Right lung (tissue), 5 donors: ENCODE results near the gene MYOF. TPM values are rescaled to one million over a fixed set of nuclear protein-coding genes. Genes with fewer than 3 reads are reported as not detected.

Source experiments
- DNase-seq, 2 donors: peaks; one replicate each; pipeline ENCODE4 v3.0.0-alpha.2; 2013
- polyA plus RNA-seq, 5 donors: library from polyadenylated mRNA; unstranded; fragments of 120-200 nt; gene quantifications; one replicate each; pipeline versions ENCODE4 v1.2.1 to v1.2.3, GENCODE V29; 2013; ENCODE audit warnings: inconsistent platforms in 1 of 5, low replicate concordance in 1 of 5; ENCODE audit not compliant: insufficient read length in 5 of 5, insufficient read depth in 1 of 5

The MYOF gene
- polyA plus RNA-seq, 5 donors: 44.5 to 74.0 (median 62.9) TPM

DNA sequence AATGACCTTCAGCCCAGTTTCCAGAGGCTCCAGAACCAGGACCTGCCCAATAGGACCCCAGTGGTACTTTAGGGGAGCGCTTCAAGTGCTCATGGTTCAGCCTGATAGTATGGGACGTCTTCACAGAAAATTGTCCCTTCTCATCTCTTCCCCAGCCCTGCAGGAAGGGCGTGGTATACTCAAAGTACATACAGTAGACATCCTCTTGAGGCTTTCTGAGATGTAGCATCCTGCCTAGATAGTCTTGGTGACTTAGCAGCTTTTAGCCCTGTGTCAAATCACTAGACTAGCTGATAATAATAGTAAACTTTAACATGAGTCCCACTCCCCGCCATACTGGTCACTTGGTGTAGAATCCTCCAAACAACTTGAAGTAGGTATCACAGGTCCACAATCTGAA lies 215.3 kb downstream of the MYOF start:
- no peak for DNase-seq

GRCh38 chr10:93261961-93262610 lies 220.0 kb downstream of the MYOF start:
- no peak for DNase-seq

DNA sequence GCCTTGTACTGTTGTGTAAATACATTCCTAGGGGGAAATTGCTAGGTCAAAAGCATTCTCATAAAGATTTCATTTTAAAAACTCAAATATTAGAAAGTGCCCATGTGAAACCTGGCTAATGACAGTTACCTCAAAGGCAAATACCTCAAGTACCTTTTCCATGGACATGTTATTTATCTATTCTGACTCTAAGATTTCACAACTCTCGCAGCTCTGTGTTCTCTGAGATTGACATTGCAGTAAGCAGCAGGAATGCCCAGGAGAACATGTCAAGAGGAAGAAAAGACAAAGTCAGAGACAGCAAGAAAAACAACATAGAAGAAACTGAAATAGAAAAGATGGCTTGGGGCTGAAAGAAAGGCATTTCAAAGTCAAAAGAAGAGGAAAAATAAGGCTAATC lies 221.0 kb downstream of the MYOF start:
- no peak for DNase-seq

DNA sequence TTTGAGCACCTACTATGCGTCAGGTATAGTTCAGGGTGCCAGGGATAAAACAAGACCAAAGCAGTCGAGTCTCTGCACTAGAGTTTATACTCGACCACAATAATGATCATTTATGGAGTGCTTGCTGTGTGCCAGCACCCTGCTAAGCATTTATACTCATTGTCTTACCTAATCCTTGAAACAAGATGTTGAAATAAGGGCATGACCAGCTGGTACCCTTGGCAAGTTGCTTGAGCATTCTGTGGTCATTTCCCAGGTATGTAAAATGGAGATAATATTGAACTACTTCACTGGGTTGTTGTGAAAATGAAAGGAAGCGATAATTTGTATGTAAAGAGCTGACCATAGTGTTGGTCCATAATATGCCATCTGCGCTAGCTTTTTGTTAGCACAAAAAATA lies 223.0 kb downstream of the MYOF start:
- no peak for DNase-seq

Other genes starting within 250 kb of the MYOF start
- gene CEP55, start 14.3 kb upstream of the MYOF start, polyA plus RNA-seq: 10 to 100 TPM; 10.2 to 33.6 (median 15.7) TPM
- gene FFAR4, start 84.3 kb upstream of the MYOF start, polyA plus RNA-seq: under 1 TPM; 0.09 to 0.18 (median 0.13) TPM
- gene RBP4, start 118.9 kb upstream of the MYOF start, polyA plus RNA-seq: 10 to 100 TPM in 1 of 5 donors, 1 to 10 TPM in 2, under 1 TPM in 2; 0.34 to 10.2 (median 1.4) TPM
- gene PDE6C, start 130.2 kb upstream of the MYOF start, polyA plus RNA-seq: 1 to 10 TPM; 1.0 to 3.0 (median 1.5) TPM
- 10 to 100 TPM; 36.9 to 65.1 (median 55.8) TPM for gene FRA10AC1, start 220.3 kb upstream of the MYOF start, polyA plus RNA-seq